ENCODE data around the gene RAB1A. TPM values are rescaled to one million over a fixed set of nuclear protein-coding genes. Genes with fewer than 3 reads are reported as not detected.

The RAB1A gene
- total and polyA plus RNA-seq, 2 of the 13 experiments (the other 11 are each of a cell fraction or from before 2014, with no cell fraction given): 206 to 226 TPM

DNA sequence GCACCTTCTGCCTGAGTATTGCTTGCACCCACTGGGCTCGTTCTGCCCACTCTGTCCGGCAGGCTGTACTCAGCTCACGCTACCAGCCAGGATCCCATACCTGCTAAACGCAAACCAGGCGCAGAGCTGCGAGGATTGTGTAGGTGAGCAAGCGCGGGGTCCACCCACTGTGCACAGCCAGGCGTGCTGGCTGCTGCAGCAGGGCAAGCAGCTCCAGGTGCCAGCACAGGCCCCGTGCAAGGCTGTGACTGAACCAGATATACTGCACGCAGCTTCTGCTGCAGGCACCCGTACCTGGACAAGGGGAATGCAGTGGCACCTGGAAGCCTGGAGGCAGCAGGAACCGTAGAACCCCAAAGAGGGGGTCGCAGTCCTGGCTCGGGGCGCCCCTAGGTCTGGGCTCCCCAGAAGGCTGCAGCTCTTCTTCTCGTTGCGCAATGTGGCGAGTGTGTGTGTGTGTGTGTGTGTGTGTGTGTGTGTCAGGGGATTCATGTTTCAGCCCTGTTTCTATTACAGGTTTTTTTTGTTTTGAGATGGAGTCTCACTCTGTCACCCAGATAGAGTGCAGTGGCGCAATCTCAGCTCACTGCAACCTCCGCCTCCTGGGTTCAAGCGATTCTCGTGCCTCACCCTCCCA, 46.1 kb upstream of the RAB1A start (continued):
- TF ChIP-seq ZNF318 (CRISPR knock-in tag; IDR thresholded peaks at IDR 0.05) (no peak), ZNF12 (CRISPR knock-in tag; IDR thresholded peaks at IDR 0.05) (no peak), AKAP8 (CRISPR knock-in tag; IDR thresholded peaks at IDR 0.05) (no peak), ZNF841 (CRISPR knock-in tag; IDR thresholded peaks at IDR 0.05; ENCODE audit: borderline replicate concordance) (no peak), ZSCAN9 (CRISPR knock-in tag; IDR thresholded peaks at IDR 0.05; ENCODE audit: borderline replicate concordance) (no peak), ZNF891 (CRISPR knock-in tag; IDR thresholded peaks at IDR 0.05) (no peak), TP53 (CRISPR knock-in tag; conservative IDR thresholded peaks at IDR 0.05) (no peak), EZH2 (conservative IDR thresholded peaks at IDR 0.05; ENCODE audit: low read depth, low read length) (no peak), HDAC1 (CRISPR knock-in tag; IDR thresholded peaks at IDR 0.05) (peak; percentile 41; the same call in 1 of the 2 replicates), ZNF3 (CRISPR knock-in tag; IDR thresholded peaks at IDR 0.05) (no peak), SMYD3 (CRISPR knock-in tag; IDR thresholded peaks at IDR 0.05) (no peak), ZFP37 (CRISPR knock-in tag; IDR thresholded peaks at IDR 0.05; ENCODE audit: borderline replicate concordance) (no peak)
- TF ChIP-seq, protein P1, sequence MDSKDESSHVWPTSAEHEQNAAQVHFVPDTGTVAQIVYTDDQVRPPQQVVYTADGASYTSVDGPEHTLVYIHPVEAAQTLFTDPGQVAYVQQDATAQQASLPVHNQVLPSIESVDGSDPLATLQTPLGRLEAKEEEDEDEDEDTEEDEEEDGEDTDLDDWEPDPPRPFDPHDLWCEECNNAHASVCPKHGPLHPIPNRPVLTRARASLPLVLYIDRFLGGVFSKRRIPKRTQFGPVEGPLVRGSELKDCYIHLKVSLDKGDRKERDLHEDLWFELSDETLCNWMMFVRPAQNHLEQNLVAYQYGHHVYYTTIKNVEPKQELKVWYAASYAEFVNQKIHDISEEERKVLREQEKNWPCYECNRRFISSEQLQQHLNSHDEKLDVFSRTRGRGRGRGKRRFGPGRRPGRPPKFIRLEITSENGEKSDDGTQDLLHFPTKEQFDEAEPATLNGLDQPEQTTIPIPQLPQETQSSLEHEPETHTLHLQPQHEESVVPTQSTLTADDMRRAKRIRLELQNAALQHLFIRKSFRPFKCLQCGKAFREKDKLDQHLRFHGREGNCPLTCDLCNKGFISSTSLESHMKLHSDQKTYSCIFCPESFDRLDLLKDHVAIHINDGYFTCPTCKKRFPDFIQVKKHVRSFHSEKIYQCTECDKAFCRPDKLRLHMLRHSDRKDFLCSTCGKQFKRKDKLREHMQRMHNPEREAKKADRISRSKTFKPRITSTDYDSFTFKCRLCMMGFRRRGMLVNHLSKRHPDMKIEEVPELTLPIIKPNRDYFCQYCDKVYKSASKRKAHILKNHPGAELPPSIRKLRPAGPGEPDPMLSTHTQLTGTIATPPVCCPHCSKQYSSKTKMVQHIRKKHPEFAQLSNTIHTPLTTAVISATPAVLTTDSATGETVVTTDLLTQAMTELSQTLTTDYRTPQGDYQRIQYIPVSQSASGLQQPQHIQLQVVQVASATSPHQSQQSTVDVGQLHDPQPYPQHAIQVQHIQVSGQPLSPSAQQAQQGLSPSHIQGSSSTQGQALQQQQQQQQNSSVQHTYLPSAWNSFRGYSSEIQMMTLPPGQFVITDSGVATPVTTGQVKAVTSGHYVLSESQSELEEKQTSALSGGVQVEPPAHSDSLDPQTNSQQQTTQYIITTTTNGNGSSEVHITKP (CRISPR knock-in tag; IDR thresholded peaks at IDR 0.05; ENCODE audit: low read depth): no peak
- TF ChIP-seq, protein P2, sequence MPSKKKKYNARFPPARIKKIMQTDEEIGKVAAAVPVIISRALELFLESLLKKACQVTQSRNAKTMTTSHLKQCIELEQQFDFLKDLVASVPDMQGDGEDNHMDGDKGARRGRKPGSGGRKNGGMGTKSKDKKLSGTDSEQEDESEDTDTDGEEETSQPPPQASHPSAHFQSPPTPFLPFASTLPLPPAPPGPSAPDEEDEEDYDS (CRISPR knock-in tag; IDR thresholded peaks at IDR 0.05): no peak
